ENCODE measurements around the gene BIN1. TPM values are rescaled to one million over a fixed set of nuclear protein-coding genes. Genes with fewer than 3 reads are reported as not detected.
A peak's percentile ranks its signal among the peaks of the same experiment; 100 is the strongest.

Gene BIN1
- total RNA-seq, 6 experiments from 2014 or later: 22.6 to 26.1 (median 23.5) TPM

DNA sequence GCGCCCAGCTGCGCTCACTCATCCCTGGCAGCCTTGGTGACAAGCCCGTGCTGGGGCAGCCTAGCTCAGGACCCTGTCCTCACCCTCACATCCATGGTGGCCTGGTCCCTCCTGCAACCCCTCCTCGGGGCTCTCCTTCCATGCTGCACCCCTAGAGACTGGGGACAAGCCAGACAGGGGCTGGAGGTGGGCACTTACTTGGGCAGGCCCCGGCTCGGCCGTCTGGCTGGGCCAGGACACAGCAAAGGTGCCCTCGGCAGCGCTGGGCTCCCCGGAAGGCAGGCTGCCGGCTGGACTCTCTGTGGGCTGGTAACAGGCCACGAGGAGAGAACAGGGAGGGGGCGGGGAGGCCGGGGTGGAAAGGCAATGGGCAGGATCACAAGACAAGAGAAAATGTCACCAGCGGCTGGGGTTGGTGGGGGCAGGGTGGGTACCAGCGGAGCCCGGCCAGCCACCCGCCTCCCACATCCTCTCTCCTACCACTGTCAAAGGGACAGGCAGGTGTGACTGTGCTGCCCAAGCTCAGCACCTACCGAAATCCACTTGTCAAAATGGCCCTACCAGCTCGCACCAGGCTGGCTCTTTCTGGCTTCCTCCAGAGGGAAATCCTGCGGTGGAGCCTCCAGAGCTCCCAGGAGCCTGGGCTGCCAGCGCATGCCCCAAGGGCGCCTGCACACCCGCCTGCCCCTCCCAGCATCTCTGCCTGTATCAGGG is 54.7 kb downstream of the BIN1 start:
- H3K27ac Mint-ChIP-seq: no peak overlapping the region
- no peaks in the 10 kb centered on the region for H3K9me3 Mint-ChIP-seq
- no peaks in the 10 kb centered on the region for H3K4me1 Mint-ChIP-seq (ENCODE audit: low read depth)
- H3K27me3 Mint-ChIP-seq (ENCODE audit: insufficient read depth): peaks cover 6% of the 10 kb centered on the region
- no peaks in the 10 kb centered on the region for H3K36me3 Mint-ChIP-seq (ENCODE audit: low read depth)
- no peak overlapping the region for H3K4me3 Mint-ChIP-seq
- no peak for DNase-seq
- TF ChIP-seq, protein P1, sequence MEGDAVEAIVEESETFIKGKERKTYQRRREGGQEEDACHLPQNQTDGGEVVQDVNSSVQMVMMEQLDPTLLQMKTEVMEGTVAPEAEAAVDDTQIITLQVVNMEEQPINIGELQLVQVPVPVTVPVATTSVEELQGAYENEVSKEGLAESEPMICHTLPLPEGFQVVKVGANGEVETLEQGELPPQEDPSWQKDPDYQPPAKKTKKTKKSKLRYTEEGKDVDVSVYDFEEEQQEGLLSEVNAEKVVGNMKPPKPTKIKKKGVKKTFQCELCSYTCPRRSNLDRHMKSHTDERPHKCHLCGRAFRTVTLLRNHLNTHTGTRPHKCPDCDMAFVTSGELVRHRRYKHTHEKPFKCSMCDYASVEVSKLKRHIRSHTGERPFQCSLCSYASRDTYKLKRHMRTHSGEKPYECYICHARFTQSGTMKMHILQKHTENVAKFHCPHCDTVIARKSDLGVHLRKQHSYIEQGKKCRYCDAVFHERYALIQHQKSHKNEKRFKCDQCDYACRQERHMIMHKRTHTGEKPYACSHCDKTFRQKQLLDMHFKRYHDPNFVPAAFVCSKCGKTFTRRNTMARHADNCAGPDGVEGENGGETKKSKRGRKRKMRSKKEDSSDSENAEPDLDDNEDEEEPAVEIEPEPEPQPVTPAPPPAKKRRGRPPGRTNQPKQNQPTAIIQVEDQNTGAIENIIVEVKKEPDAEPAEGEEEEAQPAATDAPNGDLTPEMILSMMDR (IDR thresholded peaks at IDR 0.05): no peak

DNA sequence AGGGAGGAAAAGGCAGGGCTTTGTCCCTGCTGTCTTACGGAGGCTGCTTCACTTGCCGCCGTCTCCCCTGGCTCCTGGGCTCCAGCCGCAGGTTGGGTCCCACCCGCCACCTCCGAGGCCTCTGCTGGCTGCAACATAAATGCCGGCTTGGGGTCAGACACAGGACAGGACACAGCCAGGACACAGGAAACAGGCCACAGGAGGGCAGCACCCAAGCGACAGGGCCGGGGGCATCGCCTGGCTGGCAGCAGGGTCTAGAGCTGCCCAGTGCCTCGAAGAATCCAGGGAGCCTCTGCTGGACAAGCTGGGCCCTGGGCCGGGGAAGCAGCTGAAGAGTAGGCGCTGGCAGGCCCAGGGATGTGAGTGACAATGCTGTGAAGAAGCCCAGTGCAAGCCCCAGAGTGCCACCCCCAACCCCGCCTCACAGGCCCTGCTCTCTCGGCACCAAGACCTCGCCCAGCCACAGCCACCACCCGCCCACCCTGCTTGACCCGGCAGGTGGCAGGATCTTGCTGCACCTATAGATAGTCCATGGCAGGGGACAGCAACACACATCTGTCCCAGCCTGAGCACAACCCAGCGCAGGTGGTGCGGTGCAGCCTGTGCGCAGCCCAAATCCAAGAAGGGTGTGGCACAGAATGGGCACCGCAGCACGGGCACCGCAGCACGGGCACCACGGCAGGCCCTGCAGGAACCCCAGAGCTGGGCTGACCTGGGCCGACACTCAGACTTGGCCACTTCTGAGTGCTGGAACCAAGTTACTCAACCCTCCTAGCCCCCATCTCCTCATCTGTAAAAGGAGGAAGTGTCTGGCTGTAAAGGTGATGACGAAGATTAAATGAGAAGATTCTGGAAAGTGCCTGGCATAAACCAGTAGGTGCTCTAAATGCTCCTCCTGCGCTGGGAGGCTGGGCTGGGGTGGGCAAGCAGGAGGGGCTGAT is 55.6 kb downstream of the BIN1 start:
- H3K4me1 Mint-ChIP-seq (ENCODE audit: low read depth): no peaks in the 10 kb centered on the region
- peaks cover 4% of the 10 kb centered on the region; the same call in 1 of the 2 replicates for H3K27me3 Mint-ChIP-seq (ENCODE audit: insufficient read depth)
- H3K9me3 Mint-ChIP-seq: no peaks in the 10 kb centered on the region
- H3K4me3 Mint-ChIP-seq: no peak overlapping the region
- H3K36me3 Mint-ChIP-seq (ENCODE audit: low read depth): no peaks in the 10 kb centered on the region
- no peak for DNase-seq
- TF ChIP-seq, protein P1 (IDR thresholded peaks at IDR 0.05): peak; percentile 5; the same call in 1 of the 2 replicates
- no peak overlapping the region for H3K27ac Mint-ChIP-seq

DNA sequence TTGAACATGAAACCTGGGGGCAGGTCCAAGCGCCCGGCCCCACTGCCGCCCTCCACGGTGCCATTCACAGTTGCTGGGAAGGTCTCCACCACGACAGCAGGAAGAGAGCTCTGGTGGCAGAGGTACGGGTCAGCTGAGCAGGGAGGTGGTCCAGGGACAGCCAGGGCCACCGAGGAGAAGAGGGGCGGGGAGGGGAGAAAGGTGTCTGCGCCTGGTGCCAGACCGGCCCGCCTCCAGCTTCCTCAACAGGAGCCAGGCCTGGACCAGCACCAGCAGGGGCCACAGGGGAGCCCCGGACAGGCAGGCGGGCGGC is 56.2 kb downstream of the BIN1 start:
- TF ChIP-seq, protein P1 (IDR thresholded peaks at IDR 0.05): no peak
- Mint-ChIP-seq H3K27ac (no peak overlapping the region), H3K4me3 (no peak overlapping the region), H3K9me3 (no peaks in the 10 kb centered on the region), H3K4me1 (ENCODE audit: low read depth) (no peaks in the 10 kb centered on the region), H3K27me3 (ENCODE audit: insufficient read depth) (peaks cover 4% of the 10 kb centered on the region; the same call in 1 of the 2 replicates), H3K36me3 (ENCODE audit: low read depth) (no peaks in the 10 kb centered on the region)
- DNase-seq: no peak

DNA sequence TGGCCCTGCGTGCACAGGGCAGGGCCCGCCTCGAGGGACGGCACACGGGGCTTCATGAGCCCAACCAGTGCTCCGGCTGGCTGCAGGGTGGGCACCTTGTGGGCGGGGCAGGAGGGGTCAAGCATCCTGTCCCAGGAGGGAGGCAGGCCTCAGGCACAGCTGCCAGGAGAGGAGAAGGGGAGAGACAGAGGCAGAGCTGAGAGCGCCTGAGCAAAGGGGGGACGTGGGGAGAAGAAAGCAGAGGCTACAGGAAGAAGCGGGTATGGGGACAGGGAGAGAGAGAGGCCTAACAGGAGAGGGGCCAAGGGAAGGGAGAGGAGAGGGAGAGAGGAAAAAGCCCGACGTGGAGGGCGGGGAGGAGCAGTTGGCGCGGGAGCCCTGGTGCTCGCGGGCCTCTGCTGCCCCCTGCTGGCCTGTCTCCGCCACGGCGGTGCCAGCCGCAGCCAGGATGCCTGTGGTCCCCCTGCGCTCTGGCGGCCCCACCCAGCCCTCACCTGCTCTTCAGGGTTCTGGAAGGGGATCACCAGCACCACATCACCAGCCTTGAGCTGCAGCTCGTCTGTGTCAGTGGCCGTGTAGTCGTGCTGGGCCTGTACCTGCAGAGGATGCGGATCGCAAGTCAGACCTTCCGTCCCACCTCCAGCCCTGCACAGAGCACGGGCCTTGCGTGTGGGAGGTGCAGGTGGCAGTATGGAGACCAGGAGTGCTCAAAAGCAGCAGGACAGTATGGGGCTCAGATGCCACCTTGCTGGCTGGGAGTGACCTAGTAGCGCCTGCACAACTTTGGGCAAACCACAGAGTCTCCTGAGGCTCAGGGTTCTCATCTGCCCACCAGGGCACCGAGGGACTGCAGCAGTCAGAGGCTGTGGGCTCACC is 56.8 kb downstream of the BIN1 start:
- no peak overlapping the region for H3K27ac Mint-ChIP-seq
- DNase-seq: no peak
- no peaks in the 10 kb centered on the region for H3K9me3 Mint-ChIP-seq
- H3K36me3 Mint-ChIP-seq (ENCODE audit: low read depth): no peaks in the 10 kb centered on the region
- peaks cover 4% of the 10 kb centered on the region; the same call in 1 of the 2 replicates for H3K27me3 Mint-ChIP-seq (ENCODE audit: insufficient read depth)
- H3K4me1 Mint-ChIP-seq (ENCODE audit: low read depth): no peaks in the 10 kb centered on the region
- TF ChIP-seq, protein P1 (IDR thresholded peaks at IDR 0.05): peak; percentile 99
- H3K4me3 Mint-ChIP-seq: no peak overlapping the region

Measured in HFFc6 (cell line).